GM21390 (cell line): ENCODE results near the gene AMPD2.
A peak's percentile ranks its signal among the peaks of the same experiment; 100 is the strongest.

Source experiments
- ATAC-seq: cut with Tn5 transposase; IDR thresholded peaks from one replicate; pipeline ENCODE4 v1.9.1; 2021; ENCODE audit not compliant: unreplicated experiment

AMPD2 gene

DNA sequence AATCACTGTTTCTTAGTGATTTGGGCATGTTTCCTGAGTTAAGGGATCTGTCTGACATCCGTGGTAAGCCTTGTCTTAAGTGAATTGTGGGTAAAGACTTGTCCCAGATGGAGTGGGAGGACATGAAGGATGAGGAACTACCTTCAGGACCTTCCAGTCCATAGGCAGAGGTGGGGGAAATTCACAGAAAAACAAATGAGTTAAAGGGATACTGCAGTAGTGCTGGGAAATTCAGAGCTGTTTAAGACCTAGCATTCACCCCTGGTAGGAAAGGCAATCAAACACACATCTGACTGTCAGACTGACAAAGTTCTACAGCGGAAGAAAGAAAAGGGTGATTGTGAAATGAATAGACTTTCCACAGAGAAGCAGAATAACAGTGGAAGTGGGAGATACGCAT, 3.2 kb upstream of the AMPD2 start:
- no peak for ATAC-seq

DNA sequence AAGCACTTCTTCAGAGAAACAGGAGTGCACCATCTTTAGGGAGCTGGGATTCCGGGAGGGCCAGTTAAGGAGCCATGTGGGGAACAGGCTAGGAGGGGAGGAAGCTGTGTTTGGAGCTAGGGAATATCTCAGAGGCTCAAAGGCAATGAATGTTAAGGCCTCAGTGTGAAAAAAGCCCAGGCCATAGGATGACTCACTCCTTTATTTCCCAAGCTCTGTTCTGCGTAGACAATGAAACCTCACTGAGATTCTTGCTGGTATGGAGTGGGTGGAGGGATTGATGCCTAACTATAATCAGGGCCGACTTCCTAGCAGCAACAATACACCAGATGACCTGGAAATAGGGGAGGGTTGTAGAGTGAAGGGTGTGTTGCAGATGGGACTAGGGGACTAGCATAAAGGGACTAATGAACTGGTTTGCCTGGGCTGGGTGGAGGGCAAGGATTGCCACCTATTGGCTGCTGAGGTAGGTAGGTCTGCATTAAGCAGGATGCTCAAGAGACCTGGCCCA, 2.3 kb upstream of the AMPD2 start:
- ATAC-seq = no peak

DNA sequence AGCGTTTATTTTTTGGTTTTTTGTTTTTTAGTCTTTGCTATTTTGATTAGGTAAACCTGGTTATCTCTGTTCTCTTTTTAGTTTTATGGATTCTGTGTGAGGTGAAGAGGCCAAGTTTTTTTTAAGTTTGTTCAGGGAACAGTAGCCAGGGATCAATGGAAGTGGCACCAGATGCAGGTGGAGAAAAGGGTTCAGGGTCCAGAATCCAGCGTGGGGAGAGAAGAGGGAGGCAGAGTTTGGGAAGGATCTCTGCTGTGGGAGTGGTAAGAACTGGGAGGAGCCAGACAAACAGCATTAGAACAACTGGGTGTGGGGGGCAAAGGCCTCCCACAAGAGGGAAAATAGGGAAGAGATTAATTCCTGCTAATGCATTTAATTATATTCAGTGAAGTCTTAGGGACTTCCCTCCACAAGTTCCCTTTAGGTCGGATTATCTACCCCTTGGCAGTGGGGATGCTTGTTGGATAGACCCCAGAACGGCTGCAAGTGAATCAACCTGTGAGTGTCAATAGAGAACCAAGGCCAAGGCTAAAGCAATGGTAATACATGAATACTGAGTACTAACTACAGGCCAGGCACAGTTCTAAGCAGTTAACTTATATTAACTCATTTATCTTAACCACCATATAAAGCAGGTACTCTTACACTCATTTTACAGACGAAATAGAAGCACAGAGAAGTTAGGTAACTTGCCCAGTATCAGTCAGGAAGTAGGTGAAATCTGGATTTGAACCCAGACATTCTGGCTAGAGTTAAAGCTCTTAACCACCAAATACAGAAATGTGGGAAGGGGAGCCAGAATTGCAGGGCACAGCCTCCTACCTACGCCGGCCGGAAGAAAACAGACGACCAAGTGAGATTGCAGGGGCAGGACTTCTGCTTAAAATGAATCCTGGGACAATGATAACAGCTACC, 719 bp upstream of the AMPD2 start:
- no peak for ATAC-seq

DNA sequence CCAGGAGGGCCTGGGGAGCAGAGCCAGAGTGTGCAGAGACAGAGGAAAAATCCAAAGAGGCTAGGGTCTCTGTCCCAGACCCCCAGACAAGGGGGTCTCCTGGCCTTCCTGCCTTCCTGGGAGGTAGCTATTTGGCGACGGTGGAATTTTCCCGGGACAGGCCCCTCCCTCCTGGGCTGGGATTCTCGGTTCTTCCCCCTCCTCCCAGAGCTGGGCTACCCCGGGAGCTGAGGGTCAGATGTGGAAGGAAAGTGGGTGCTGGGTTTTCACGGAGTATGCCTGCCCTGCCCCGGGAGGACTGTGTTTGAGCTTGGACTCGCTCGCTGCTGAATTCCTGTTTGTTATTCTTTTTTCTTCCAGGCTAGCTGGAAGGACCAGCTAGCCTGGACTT, 759 bp downstream of the AMPD2 start:
- ATAC-seq = no peak

DNA sequence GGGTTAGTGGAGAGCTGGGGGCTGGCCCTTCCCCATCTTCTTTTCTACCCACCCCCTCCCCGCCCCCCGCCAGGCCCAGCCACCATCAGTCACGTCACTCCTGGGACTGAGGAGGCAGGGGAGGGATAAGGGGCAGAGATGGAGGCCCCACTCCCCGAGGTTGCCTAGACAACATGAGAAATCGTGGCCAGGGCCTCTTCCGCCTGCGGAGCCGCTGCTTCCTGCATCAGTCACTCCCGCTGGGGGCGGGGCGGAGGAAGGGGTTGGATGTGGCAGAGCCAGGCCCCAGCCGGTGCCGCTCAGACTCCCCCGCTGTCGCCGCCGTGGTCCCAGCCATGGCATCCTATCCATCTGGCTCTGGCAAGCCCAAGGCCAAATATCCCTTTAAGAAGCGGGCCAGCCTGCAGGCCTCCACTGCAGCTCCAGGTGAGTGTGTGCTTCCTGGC, 1.2 kb downstream of the AMPD2 start:
- peak; percentile 79 for ATAC-seq

DNA sequence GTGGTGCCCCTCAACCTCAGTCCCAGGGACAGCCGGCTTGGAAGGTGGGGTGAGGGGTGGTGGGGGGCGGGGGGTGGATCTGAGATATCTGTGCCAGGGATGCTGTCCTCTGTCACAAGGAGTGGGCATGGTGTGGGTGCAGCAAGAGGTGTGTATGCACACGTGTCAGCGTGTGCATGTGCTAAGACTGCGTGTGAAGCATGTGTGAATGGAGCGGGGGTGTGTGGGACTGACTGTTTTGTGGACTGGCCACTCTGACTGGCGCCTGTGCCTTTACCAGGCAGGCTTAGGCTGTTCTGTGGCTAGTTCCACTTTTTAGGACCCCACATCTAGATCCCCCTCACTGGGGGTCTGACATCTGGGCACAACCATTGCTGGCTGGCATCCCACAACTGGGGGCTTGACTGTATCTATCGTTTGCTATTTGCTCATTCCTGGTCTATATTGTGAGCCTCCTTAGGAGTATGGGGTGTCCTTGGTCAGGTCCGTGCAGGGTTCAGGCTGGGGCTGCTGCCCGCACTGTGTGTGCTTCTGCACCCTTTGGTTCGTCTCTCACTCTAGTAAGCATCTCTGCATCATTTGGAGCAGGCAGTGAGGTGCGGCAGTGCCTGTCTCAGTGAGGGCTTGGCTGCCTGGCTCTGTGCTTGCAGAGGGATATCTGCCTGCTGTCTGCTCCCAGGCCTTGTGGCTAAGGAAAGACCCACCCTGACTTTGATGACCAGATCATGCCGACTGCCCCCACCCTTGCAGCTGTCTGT, 1.9 kb downstream of the AMPD2 start:
- ATAC-seq = no peak

DNA sequence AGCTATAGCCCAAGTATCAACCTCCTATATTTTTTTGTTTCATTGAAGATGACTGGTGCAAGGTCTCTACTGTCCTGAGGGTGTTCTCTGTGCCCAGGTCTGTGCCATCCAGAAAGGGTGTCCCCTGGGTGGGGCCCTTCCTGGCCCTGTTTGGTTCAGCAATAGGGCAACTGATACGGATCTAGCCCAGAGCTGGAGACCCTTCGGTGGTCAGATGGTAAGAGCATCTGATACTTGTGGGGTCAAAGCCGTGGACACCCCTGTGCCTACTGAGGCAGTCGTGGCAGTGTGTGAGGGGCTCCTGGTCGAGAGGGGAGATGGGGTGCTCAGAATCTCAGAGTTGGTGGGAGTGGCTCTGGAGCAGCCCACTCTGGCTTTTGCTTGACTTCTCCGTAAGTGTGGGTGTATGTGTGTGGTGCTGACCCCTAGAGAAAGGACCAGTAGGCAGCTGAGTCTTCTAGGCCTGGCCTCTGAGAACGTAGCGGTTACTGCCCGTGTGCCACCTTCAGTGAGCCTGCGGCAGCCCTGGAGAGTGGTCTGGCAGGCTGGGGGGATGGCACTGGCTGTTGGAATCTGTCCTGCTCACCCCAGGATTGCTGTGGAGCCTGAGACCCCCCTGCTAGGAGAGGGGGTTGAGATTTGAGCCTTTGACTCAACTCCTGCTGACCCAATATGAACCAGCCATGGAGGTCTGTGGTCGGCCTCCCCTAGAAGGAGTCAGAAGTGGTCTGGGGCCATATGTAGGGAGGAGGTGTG, 2.7 kb downstream of the AMPD2 start:
- ATAC-seq = no peak

DNA sequence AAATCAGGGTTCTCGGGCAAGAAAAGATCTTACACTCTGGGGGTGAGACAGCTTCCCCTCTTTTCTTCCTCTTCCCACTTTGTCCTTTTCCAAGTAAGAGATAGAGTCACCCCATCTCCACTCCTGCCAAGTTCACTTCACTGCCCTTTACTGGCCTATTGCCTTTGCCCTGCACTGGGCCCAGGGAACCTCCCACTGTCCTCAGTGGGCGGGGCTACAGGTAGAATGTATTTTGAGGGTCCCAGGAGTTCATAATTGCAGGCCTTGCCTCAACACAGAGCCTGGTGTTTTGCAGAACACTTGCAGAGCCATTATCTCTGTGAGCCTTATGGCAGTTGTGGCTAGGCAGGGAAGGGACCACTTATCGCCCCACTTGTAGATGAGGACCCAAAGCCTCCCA, 3.3 kb downstream of the AMPD2 start:
- ATAC-seq = no peak

DNA sequence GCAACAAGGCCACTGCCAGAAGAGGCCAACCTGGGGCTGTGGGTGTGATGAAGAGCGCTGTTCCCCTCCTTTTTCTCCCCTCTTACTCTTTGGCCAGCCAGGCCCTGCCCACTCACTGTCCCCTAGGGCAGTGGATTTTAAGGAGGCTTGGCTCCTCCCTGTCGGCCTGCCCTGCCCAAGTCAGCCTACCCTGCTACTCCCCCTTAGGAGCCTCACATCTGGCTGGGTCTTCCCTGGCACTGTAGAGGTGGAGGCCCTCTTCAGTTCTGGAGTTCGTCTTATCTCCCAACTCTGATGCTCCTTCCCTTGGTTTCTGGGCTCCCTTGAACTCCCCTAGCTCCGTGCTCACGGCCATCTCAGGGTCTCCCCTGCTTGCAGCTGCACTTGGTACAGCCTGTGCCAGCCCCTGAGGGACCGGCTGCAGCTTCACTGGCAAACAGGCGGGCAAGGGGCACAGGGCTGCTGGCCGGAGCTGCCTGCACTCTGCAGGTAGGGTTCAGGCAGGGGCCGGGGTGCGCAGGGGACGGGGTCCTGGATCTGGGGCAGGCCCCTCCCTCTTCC, 4.0 kb downstream of the AMPD2 start:
- no peak for ATAC-seq

DNA sequence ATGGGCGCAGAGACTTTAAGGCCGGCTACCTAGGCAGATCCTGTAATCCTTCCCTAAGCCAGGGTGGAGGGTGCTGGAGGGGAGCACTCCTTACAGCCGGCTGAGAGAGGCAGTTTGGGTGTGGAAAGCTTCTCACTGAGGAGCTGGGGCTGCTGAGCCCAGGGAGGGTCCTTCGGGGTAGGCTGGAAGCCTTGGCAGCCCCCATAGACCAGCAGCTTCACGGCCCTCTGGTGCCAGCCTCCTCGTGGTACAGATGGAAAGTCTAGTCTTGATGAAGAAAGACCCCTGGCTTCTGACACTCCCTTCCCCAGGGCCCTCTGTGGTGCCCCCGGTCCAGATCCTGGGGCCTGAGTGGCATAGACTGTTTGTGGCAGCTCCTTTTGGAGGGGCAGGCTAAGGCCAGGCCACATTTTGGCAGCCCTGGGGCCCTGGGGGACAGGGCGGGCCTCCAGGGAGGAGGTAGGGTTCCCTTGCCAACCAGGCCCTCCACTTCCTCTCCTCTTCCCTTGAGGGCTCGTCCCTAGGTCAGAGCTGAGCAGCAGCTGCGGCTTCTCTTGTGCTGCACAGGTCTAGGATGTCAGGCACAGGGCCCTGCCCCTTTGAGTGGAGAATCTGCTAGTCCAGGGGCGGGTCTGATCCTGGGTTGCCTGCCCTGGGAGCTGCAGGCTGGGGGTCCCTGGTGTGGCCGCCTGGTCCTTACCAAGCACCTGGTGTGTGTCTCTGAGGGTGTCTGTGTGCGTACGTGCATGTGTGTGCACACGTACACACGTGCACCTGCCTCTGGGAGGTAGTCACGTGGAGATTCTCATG, 4.8 kb downstream of the AMPD2 start:
- no peak for ATAC-seq

DNA sequence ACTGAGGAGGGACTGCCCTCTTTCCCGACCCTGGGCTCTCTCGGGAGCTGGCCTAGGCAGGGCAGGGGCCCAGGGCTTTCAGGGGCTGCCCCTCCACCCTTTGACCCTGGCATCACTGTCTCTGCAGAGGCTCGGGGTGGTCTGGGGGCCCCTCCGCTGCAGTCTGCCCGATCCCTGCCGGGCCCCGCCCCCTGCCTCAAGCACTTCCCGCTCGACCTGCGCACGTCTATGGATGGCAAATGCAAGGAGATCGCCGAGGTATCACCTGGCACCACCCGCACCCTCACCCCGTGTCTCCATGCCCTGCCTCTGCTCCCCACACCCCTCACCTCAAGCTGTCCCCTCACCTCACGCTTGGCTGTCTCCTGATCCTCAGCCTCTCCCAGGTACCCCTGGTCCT, 5.5 kb downstream of the AMPD2 start:
- ATAC-seq = no peak

DNA sequence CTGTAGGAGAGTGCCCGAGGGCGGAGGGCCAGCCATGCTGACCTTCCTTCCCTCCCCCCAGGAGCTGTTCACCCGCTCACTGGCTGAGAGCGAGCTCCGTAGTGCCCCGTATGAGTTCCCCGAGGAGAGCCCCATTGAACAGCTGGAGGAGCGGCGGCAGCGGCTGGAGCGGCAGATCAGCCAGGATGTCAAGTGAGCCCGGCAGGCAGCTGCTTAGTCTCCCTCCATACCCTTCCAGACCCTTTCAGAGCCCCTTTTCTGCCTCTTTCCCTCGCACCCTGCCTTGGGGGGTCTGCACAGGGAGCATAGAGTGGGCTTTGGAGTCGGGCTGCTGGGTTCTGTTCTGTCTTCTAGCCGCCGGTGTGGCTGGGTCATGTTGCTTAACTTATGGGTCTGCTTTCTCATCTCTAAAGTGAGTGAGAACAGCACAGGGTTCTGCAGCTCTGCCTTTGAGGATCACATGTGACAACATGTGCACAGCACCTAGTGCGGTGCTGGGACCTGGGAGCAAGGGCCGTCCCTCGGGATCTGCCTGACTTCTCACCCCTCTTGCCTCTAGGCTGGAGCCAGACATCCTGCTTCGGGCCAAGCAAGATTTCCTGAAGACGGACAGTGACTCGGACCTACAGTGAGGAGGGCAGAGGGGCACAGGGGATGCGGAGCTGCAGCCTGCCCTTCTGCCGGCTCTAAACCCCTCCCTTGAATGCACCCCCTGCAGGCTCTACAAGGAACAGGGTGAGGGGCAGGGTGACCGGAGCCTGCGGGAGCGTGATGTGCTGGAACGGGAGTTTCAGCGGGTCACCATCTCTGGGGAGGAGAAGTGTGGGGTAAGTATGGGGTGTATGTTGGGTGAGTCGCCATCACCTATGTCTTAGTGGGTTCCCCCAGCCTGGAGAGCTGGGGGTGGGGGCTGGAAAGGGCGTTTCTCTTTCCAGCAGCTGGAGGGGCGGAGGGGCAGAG, 6.2 kb downstream of the AMPD2 start:
- no peak for ATAC-seq

DNA sequence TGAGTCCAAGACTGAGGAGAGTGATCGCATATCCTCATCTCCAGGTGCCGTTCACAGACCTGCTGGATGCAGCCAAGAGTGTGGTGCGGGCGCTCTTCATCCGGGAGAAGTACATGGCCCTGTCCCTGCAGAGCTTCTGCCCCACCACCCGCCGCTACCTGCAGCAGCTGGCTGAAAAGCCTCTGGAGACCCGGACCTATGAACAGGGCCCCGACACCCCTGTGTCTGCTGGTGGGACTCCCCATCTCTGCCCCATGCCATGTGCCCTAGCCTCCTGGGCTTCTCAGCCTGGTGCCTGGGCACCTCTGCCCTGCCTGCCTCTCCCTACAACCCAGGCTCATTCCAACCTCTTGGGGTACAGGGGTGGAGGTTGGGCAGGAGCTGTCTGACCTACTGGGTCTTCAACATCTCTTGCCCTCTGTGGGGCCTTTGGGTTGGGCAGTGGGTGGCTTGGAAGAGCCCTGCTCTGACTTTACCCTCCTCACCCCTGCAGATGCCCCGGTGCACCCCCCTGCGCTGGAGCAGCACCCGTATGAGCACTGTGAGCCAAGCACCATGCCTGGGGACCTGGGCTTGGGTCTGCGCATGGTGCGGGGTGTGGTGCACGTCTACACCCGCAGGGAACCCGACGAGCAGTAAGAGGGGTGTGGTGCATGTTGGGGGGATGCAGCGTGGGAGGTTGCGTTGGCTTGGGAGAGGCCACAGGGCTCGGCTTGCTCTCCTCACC, 7.2 kb downstream of the AMPD2 start:
- ATAC-seq = no peak

DNA sequence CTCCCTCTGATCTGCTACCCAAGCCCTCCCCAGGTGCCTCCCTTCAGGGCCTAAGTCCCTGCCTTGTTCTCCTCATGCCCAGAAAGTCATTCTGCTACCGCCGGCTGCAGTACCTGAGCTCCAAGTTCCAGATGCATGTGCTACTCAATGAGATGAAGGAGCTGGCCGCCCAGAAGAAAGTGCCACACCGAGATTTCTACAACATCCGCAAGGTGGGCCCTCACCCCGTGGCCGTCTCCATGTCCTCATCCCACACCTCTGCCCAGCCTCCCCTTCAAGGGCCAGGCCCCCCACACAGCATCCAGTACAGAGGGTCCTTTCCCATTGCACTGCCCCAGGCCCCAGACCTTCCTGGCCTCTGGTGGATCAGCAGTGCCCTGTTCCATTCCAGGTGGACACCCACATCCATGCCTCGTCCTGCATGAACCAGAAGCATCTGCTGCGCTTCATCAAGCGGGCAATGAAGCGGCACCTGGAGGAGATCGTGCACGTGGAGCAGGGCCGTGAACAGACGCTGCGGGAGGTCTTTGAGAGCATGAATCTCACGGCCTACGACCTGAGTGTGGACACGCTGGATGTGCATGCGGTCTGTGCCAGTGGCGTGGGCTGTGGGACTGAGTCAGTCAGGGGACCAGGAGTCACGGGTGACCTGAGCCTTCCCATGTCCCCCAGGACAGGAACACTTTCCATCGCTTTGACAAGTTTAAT, 8.2 kb downstream of the AMPD2 start:
- no peak for ATAC-seq

DNA sequence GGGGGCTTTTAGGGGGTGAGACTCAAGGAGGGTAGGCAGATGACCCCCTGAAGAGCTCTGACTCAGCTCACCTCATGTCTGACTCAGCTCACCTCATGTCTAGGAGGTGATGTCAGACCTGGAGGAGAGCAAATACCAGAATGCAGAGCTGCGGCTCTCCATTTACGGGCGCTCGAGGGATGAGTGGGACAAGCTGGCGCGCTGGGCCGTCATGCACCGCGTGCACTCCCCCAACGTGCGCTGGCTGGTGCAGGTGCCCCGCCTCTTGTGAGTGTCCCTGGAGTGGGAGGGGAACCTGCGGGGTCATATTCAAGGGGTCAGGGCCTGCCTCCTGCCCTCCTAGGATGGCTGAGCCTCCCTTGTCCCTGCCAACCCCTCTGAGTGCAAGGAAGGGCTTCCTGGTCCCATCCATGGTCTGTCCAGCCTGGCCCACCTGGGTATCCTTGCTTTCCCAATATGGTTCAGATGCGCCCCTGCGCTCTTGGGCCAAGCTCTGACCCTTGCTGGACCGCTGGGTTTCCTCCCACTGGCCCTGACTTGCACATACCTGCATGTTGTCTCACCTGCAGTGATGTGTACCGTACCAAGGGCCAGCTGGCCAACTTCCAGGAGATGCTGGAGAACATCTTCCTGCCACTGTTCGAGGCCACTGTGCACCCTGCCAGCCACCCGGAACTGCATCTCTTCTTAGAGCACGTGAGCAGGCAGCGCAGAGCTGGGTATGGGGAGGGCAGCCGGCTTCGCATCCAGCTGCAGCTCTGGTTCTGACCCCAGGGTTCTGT, 9.1 kb downstream of the AMPD2 start:
- ATAC-seq = no peak

DNA sequence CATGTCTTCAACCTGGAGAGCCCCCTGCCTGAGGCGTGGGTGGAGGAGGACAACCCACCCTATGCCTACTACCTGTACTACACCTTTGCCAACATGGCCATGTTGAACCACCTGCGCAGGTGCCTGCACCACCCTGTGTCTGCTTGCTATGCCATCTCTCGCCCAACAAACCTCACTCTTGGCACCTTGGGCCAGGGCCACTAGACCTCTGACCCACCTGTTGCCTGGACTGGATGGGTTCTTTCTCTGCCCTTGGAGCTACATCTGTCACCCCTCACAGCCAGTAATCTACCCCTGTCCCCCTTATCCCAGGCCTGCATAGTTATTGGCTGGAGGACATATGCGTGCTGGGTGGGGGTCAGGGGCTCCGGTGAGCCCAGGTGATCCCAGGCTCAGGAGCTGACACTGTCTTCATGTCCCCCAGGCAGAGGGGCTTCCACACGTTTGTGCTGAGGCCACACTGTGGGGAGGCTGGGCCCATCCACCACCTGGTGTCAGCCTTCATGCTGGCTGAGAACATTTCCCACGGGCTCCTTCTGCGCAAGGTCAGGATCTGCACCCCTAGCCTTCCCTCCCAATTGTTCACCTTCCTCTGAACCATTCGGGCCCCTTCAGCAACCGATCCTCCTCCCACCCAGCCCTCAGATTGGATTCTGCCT, 9.9 kb downstream of the AMPD2 start:
- ATAC-seq = no peak
